Right hindlimb (tissue), 1 donor: ENCODE results near the gene DDA1.
"Not testable (repeated sequence)": the region's sequence is repeated elsewhere in the genome, so short reads cannot be mapped to it uniquely, and the experiment has no call there.

Experiments used
- DNase-seq: peaks from one replicate; pipeline ENCODE4 v3.0.0-alpha.2; 2018

DDA1 gene

DNA sequence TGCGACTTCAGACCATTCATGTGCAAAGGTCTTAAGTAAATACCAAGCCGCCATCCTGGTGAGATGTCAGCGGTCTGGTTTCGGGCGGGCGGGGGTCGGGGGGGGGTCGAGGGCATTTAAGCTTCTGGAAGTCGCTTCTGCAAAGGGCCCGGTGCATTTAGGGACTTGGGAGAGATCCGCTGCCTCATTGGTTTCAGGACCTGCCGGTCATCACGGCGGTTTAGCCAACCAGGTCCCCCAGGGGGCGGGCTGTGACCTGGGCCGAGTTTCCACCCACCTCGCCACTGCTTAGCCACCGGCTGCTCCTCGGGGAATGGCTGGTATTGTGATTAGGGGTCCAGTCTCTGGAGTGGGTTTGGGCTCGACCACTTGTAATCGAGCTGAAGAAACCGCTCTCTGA, 19.9 kb upstream of the DDA1 start:
- DNase-seq, result peak; percentile 68

- DNase-seq, result peak; percentile 87
These were observed 16.9 kb upstream of the DDA1 start for GRCh38 chr19:17292301-17293074.

- DNase-seq, result no peak
These were observed 15.8 kb upstream of the DDA1 start for GRCh38 chr19:17293605-17294004.

DNA sequence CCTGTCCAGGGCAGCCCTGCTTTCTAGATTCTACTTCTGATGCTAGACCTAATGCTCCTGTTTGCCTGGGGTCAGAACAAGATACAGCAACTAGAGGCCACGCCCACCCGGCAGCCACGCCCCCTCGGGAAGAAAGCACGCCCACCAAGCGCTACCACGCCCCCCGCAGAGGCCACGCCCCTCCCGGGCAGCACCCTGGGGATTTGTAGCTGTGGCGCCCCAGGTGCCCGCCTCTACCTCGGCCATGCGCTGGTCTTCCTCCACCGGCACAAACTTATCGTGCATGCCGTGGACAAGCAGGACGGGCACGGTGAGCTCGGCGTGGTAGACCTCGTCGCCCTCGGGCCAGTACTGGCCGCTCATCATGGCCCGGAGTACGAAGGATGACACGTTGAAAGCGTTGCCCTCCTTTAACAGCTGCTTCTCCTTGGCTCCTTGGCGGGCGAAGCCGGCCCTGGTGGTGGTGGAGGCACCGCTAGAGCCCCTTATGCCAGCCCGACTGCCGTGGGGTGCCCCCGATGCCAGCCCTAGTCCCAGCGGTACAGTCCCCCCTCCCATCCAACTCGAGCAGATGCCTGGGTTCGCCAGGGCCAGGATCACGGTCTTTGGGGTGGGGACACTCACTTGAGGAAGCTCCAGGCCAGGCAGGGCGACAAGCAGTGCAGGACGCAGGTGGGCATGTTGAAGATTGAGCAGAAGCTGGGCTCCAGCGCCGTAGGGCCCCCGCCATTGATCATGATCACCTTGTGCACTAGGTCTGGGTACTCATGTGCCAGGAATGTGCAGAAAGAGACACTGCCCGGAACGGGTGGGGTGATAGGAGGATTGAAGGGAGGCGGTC, 15.1 kb upstream of the DDA1 start:
- DNase-seq, result no peak

DNA sequence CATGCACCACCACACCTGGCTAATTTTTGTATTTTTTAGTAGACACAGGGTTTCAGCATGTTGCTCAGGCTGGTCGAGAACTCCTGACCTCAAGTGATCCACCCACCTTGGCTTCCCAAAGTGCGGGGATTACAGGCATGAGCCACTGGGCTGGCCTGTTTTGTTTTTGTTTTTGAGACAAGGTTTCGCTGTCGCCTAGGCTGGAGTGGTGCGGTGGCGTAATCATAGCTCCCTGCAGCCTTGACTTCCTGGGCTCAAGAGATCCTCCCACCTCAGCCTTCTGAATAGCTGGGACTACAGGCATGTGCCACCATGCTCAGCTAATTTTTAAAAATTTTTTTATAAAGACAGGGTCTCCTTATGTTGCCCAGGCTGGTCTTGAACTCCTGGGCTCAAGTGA, 13.8 kb upstream of the DDA1 start:
- not testable (repeated sequence) for DNase-seq

- no peak for DNase-seq
These were observed 13.1 kb upstream of the DDA1 start for GRCh38 chr19:17296273-17296672.

- DNase-seq, result no peak
These were observed 12.4 kb upstream of the DDA1 start for GRCh38 chr19:17296976-17297375.

GRCh38 chr19:17300992-17301619, 8.3 kb upstream of the DDA1 start:
- no peak for DNase-seq

DNA sequence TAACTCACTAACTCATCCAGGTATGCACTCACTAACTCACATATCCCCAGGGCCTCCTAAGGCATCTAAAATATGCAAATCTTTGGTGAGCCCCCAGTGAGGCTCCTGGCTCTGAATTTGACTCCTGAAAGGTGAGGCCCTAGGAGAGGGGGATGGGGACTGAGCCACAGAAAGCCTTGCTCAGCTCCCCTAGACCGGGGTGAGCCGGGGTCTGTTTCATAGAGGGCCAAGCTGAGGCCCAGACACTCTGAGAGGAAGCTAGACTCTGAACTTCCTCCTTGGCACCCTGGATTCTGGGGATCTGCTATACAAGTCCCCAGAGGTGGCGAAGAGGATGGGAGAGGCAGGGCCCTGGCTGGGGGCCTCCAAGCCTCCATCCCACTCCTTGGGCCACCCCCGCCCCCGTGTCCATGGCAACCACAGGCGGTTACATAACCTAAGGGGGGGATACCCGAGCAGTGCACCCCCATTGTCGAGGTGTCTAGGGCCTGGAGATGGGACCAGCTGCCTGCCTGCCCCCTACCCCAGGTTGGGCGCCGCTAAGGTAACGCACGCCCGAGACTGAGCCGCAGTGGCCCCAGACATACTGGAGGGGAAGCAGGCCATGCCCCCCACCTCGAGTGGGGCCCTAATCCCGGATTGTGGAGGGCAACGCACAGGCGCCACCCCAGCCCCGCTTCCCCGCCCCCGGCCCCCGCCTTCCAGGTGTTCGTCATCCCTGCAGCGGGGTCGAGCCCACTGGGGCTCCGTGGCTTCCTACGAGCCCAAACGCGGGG, 6.8 kb upstream of the DDA1 start:
- DNase-seq, result peak; percentile 49

DNA sequence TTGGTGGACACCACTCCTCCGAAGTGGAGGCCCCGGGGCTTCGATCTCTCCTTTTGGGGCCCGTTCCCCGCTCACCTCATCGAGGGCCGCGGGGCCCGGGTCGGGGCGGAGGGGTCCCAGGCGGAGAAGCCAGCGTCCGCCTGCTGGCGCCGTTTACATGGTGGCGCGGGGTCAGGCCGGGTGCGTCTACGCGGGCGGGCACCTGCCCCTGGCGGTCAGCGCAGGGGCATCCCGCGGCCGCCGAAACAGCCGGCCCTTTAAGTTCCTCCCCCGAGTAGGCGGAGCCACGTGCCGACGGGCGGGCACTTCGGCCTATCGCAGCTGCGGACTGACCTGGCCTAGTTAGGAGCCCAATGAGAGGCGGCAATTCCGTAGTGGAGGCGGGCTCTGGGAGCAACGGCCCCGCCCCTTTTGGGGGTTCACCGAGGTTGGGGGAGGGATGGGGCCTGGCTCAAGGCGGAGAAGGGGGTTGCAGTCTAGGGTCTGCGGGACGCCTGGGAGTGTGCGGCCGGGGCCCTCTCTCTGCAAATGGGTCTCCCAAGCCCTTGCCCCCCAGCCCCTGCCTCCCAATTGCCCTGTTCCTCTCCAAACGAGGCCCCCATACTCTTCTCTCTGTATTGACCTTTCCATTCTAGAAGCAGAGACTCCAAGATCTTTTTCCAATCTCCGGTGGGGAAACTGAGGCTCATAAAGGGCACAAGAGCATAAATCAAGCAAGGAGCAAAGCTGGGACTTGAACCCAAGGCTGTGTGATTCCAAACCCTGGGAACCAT, 6.0 kb upstream of the DDA1 start, which contains the start of gene ABHD8:
ABHD8 (minus strand) TSS at position 259 of the 773 bp plus-strand sequence. CDS start 1,809 bp downstream, outside the sequence.
- DNase-seq, result peak; percentile 98

DNA sequence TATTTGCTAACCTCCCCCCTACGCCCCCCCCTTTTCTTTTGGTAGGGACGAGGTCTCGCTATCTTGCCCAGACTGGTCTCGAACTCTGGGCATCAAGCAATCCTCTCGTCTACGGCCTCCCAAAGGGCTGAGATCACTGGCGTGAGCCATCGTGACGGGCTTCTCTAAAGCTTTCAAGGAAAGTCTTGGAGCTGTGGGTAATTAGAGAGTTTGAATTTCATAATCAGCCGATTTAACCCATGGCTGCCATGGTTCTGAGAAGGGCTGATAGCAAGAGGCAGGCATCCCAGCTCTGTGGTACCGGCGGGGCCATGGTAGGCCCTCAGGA, 5.5 kb upstream of the DDA1 start:
- DNase-seq, result no peak

GRCh38 chr19:17304386-17305215, 4.8 kb upstream of the DDA1 start:
- no peak for DNase-seq

DNA sequence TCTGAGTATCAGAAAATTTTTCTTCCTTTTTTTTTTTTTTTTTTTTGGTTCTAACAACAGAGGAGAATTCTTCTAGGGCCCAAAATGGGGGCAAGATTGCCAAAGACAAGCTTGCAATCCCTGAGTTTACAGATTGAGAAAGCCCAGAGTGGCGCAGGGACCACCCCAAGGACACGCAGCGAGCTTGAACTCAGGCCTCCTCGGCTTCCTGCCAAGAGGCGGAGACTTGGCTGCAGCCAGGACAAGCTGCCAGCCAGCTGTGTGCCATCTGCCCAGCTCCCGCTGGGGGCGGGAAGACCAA, 4.2 kb upstream of the DDA1 start:
- DNase-seq, result no peak

- DNase-seq, result peak; percentile 97
These were observed 3.7 kb upstream of the DDA1 start, which contains the start of gene MRPL34 for GRCh38 chr19:17305517-17306284. TSS of gene MRPL34 (plus strand) at chr19:17305872. CDS start at chr19:17305893, 21 bp downstream.

GRCh38 chr19:17306285-17306714, 3.1 kb upstream of the DDA1 start:
- no peak for DNase-seq

DNA sequence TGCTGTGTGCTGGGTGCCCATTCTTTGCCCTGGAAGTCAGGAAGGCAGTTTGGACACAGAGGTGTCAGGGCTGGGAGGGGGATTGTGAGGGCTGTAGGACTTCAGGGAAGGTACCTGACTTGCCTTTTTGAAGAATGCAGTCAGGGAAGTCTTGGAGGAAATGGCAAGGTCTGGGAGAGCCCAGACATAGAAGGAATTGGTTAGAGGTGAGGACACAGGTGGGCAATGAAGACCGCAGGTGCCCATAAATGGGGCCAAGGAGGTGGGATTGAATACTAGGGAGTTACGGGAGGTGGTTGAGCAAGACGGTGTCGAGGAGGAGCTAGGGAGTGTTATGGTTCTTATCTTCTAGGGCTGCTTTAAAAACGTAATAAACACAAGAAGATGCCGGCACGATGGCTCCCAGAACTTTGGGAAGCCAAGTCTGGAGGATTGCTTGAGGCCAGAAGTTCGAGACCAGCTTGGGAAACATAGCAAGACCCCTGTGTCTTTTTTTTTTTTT, 1.4 kb upstream of the DDA1 start:
- no peak for DNase-seq

- DNase-seq, result no peak
These were observed 650 bp downstream of the DDA1 start for GRCh38 chr19:17309965-17310461.

GRCh38 chr19:17311455-17312188, 2.3 kb downstream of the DDA1 start:
- DNase-seq, result peak; percentile 8
